ENCODE data around the gene COMMD1.
"Not testable (repeated sequence)": the region's sequence is repeated elsewhere in the genome, so short reads cannot be mapped to it uniquely, and the experiment has no call there.

COMMD1 gene

GRCh38 chr2:62141142-62141740 lies 235.8 kb downstream of the COMMD1 start:
- DNase-seq (ENCODE audit: low read depth in 2 of 2), result no peak

DNA sequence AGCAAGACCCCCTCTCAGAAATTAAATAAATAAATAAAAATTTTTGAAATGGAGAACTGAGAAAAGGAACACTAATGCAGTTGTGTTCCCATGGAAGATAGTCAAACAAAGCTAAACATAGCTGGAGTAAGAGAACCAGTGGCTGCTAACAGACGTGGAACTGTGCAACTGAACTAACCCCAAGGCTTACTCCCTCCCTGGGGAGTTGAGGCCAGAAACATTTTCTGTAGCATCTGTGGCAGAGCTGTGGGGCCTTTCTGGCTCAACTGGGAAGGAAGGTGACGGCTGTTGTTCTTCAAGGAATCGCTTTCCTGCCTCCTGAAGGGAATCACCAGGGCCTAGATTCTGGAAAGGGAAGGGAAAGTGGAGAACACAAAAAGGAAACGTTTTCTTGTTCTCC lies 236.6 kb downstream of the COMMD1 start:
- DNase-seq (ENCODE audit: low read depth in 2 of 2), result no peak

GRCh38 chr2:62143696-62144095 lies 238.2 kb downstream of the COMMD1 start:
- DNase-seq (ENCODE audit: low read depth in 2 of 2), result no peak

DNA sequence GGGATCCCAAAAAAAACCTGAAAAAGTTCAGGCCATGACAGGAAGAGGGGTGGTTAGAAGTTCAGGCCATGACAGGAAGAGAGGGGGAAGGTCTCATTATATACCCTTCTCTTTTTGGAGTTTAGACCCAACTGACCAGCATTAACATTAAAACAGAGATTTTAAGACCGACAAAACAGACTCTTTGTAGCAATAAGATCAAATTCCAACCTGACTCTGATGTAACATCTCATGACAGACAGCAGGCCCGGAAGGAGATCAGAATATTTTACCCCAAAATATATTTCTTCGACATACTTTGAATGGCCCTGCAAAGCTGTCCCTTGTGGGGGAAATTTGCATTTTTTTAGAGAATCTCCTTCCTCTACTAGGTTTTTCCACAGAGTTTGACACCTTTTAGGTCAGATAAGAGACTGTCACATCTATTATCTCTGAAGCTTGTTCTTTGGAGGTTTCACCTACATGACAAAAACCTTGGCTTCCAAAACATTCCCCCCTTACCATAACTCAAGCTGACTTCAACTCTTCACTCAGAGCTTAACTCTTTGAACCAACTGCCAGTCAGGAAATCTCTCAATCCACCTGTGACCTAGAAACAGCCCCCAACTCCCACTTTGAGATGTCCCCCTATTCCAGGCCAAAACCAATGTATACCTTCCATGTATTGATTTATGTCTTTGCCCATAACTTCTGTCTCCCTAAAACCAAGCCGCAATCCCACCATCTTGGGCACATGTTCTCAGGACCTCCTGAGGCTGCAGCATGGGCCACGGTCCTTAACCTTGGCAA lies 239.4 kb downstream of the COMMD1 start:
- no peak for DNase-seq (ENCODE audit: low read depth in 2 of 2)

DNA sequence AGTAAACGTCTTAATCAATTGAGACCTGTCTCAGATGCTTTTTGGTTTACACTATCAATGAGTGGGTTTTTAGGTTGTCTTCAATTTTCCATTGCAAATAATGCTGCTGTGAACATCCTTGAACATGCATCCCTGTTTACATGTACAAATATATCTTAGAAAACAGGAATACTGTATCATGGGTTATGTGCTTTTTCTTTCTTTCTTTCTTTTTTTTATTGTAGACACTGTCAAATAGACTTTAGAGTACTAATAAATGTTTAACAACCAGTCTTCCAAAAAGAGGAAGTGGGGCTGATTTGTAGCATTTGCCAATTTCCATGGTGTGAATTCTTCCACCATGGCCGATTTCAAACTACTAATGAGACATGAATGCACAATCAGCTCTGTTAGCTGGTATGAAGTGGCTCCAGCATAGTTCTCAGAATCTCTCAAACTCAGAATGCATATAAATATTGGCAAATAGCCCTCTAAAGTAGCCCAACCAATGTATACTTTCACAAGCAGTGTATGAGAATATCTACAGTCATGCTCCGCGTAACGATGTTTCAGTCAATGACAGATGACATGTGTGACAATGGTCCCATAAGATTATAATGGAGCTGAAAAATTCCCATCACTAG lies 240.1 kb downstream of the COMMD1 start:
- DNase-seq (ENCODE audit: low read depth in 2 of 2), result no peak

DNA sequence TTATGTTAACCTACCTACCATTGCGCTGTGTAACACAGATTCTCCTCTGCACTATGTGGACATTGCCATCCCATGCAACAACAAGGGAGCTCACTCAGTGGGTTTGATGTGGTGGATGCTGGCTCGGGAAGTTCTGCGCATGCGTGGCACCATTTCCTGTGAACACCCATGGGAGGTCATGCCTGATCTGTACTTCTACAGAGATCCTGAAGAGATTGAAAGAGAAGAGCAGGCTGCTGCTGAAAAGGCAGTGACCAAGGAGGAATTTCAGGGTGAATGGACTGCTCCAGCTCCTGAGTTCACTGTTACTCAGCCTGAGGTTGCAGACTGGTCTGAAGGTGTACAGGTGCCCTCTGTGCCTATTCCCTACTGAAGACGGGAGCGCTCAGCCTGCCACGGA lies 241.3 kb downstream of the COMMD1 start:
- not testable (repeated sequence) for DNase-seq (ENCODE audit: low read depth in 2 of 2)

DNA sequence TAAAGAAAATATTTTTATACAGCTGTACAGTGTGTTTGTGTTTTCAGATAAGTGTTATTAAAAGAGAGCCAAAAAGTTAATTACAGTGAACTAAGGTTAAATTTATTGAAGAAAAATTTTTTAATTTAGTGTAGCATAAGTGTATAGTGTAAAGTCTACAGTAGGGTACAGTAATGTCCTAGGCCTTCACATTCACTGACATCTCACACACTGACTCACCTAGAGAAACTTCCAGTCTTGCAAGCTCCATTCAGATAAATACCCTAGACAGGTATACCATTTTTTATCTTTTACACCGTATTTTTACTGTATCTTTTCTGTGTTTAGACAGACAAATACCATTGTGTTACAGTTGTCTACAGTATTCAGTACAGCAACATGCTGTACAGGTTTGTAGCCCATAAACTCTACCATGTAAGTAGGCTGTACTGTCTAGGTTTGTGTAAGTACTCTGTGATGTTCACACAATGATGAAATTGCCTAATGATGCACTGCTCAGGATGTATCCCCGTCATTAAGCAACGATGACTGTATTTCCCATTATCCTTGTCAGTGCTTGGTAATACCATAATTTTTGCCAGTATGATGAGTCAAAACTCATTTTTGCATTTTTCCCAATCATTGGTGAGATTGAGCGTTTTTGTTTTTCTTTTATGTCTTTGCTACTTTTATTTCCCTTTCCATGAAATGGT lies 242.3 kb downstream of the COMMD1 start:
- DNase-seq (ENCODE audit: low read depth in 2 of 2), result peak; percentile 47 to 57

DNA sequence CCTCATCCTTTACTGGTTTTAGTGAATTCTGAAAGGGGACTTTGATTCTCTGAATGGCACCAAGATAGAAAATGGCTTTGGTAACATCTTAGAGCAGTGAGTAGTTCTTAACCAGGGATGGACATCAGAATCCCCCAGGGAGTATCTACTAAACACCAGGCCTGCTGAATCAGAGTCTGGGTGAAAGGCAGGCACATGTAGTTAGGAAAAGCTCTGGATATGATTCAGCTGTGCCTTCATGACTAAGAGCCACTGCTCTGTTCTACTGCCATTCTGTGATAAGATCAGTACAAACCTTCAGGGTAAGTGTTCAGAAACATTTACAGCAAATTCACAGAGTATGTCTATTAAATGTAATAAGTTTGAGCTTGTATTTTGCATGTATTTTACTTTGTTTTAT lies 244.2 kb downstream of the COMMD1 start:
- peak; percentile 75 to 79 for DNase-seq (ENCODE audit: low read depth in 2 of 2)

- DNase-seq (ENCODE audit: low read depth in 2 of 2), result no peak
Measured at GRCh38 chr2:62150597-62151305, 245.3 kb downstream of the COMMD1 start.

- DNase-seq (ENCODE audit: low read depth in 2 of 2), result no peak
Measured at GRCh38 chr2:62151306-62151638, 245.8 kb downstream of the COMMD1 start.

DNA sequence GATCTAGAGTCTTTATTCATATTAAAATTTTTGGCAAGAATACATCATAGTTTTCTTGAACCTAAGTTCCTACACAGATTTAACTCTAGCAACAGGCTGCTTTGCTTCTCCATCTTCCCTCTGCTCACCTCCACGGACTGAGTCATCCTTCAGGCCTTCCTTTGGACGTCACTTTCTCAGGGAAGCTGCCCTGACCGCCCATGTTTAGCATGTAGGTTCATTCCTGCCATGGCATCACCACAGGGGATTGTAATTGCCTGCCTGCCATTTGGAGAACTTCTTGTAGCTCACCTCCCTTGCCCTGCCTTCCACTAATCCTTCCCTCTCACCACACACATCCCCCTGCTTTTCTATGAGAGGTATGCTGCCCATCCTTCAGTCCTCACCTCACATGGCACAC lies 246.5 kb downstream of the COMMD1 start:
- no peak for DNase-seq (ENCODE audit: low read depth in 2 of 2)

DNA sequence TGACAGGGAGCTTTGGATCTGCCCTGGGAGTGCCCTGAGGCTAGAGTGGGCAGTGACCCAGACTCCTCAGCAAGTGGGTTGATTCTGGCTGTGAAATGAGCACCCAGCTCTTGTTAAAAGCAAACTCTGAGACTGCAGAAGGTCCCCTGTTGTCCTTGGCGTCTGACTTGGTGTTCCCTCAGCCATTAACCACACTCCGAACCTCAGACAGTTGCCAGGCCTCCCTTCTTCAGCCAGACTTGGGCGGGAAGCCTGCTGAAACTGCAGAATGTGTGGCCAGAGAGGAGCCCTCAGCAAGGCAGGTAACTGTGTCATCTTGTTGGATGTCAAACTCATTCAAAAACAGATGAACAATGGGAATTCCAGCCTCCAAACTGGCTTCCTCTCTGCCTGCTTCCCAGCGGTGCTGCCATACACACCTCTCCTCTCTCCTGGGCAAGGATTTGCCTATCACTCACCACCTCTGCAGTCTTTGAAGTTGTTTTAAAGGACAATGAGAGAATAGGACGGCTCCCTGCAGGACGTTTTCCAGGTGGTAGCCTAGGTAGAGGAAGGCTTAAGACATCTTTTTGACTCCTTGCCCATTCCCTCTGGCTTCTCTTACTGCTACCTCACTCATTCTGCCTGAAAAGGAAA lies 251.5 kb downstream of the COMMD1 start:
- no peak for DNase-seq (ENCODE audit: low read depth in 2 of 2)

GRCh38 chr2:62158444-62159121 lies 253.1 kb downstream of the COMMD1 start:
- DNase-seq (ENCODE audit: low read depth in 2 of 2), result no peak

DNA sequence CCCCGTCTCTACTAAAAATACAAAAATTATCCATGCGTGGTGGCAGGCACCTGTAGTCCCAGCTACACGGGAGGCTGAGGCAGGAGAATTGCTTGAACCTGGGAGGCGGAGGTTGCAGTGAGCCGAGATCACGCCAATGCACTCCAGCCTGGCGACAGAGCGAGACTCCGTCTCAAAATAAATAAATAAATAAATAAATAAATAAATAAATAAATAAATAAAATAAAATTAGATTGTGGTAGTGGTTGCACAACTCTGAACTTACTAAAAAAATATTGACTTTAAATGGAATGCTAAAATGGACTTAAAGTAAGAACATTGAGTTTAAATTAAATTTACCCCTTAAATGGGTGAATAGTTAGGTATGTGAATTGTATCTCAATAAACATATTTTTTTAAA lies 255.2 kb downstream of the COMMD1 start:
- DNase-seq (ENCODE audit: low read depth in 2 of 2), result not testable (repeated sequence)

DNA sequence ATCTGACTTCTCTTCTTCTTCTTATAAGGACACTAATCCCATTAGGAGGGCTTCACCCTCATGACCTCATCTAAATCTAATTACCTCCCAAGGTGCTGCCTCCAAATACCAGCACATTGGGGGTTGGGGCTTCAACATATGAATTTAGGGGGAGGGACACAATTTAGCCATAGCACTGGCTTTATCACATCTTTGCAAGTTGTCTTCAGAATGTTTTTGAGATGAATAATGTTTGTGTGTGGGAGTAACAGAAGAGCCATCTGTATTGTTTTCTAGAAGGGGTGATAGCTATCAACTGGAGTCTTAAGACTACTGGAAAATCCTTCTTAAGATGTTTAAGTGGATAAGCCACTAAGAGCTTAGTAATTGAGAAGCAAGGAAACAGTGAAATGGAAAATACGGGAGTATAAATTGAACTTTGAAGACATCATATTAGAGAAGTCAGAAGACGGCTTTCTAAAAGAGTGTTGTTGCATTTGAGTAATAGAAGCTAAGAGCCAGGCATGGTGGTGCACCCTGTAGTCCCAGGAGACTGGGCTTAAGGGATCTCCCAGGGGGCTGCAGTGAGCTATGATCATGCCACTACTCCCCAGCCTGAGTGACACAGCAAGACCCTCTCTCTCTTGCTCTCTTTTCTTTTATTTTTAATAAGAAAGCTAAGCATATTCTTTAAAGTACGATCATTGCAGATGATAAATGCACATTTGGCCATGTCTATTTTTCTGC lies 257.8 kb downstream of the COMMD1 start:
- DNase-seq (ENCODE audit: low read depth in 2 of 2), result no peak

GRCh38 chr2:62163834-62164233 lies 258.4 kb downstream of the COMMD1 start:
- no peak for DNase-seq (ENCODE audit: low read depth in 2 of 2)

GRCh38 chr2:62175728-62176127 lies 270.3 kb downstream of the COMMD1 start:
- no peak for DNase-seq (ENCODE audit: low read depth in 2 of 2)

- no peak for DNase-seq (ENCODE audit: low read depth in 2 of 2)
Measured at GRCh38 chr2:62176801-62177200, 271.3 kb downstream of the COMMD1 start.

- no peak for DNase-seq (ENCODE audit: low read depth in 2 of 2)
Measured at GRCh38 chr2:62177392-62178049, 272.0 kb downstream of the COMMD1 start.

Data from fibroblast of skin of left biceps (primary cell).